Liver (tissue), 2 donors: ENCODE measurements around the gene SH3BP2.

ENCODE experiments used
- TF ChIP-seq, protein P1 (sequence below): fragments of 150-350 bp; IDR thresholded peaks from 2 replicates; pipeline ENCODE4 v1.5.1; 2017; ENCODE audit warnings: improper control_type of control experiment, low read depth, low read length; ENCODE audit not compliant: missing input control
- TF ChIP-seq, protein P2 (sequence below): IDR thresholded peaks from 2 replicates; pipeline ENCODE4 v1.6.1; 2016; ENCODE audit warnings: antibody characterized with exemption, mild to moderate bottlenecking
- donor health status: healthy.

DNA sequence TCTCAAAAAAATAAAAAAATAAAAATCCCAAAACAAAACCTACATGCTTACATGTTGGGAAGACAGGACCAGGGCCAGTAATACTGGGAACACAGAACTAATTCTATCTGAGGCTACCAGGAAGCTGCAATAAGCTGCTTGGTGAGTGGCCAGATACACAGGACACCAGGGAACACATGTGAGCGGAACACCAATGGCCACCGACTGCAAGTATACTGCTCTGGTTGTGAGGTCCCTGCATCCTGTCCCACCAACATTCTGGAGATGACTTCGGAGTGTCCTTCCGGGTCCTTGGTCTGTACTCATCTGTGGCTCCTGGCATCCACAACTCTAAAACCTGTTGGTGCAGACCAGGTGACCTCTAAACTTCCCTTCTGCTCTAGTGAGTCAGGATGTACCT is 39.4 kb upstream of the SH3BP2 start:
- TF ChIP-seq, protein P1, sequence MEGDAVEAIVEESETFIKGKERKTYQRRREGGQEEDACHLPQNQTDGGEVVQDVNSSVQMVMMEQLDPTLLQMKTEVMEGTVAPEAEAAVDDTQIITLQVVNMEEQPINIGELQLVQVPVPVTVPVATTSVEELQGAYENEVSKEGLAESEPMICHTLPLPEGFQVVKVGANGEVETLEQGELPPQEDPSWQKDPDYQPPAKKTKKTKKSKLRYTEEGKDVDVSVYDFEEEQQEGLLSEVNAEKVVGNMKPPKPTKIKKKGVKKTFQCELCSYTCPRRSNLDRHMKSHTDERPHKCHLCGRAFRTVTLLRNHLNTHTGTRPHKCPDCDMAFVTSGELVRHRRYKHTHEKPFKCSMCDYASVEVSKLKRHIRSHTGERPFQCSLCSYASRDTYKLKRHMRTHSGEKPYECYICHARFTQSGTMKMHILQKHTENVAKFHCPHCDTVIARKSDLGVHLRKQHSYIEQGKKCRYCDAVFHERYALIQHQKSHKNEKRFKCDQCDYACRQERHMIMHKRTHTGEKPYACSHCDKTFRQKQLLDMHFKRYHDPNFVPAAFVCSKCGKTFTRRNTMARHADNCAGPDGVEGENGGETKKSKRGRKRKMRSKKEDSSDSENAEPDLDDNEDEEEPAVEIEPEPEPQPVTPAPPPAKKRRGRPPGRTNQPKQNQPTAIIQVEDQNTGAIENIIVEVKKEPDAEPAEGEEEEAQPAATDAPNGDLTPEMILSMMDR = no peak
- TF ChIP-seq, protein P2, sequence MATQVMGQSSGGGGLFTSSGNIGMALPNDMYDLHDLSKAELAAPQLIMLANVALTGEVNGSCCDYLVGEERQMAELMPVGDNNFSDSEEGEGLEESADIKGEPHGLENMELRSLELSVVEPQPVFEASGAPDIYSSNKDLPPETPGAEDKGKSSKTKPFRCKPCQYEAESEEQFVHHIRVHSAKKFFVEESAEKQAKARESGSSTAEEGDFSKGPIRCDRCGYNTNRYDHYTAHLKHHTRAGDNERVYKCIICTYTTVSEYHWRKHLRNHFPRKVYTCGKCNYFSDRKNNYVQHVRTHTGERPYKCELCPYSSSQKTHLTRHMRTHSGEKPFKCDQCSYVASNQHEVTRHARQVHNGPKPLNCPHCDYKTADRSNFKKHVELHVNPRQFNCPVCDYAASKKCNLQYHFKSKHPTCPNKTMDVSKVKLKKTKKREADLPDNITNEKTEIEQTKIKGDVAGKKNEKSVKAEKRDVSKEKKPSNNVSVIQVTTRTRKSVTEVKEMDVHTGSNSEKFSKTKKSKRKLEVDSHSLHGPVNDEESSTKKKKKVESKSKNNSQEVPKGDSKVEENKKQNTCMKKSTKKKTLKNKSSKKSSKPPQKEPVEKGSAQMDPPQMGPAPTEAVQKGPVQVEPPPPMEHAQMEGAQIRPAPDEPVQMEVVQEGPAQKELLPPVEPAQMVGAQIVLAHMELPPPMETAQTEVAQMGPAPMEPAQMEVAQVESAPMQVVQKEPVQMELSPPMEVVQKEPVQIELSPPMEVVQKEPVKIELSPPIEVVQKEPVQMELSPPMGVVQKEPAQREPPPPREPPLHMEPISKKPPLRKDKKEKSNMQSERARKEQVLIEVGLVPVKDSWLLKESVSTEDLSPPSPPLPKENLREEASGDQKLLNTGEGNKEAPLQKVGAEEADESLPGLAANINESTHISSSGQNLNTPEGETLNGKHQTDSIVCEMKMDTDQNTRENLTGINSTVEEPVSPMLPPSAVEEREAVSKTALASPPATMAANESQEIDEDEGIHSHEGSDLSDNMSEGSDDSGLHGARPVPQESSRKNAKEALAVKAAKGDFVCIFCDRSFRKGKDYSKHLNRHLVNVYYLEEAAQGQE = no peak
